ENCODE results near the gene PLEKHG7. TPM values are rescaled to one million over a fixed set of nuclear protein-coding genes. Genes with fewer than 3 reads are reported as not detected.

PLEKHG7 gene
- total and polyA plus RNA-seq, 2 experiments from 2014 or later: not detected

GRCh38 chr12:92740411-92740810 is 37.6 kb downstream of the PLEKHG7 start:
- ATAC-seq (no peak), DNase-seq (ENCODE audit: low spot score) (no peak)
- H2AFZ ChIP-seq: no peak overlapping the region
- Mint-ChIP-seq H3K27ac (no peak overlapping the region), H3K4me1 (peaks cover 15% of the 10 kb centered on the region), H3K4me3 (no peak overlapping the region), H3K27me3 (ENCODE audit: insufficient read depth, low read depth, poor library complexity) (no peaks in the 10 kb centered on the region), H3K9me3 (no peaks in the 10 kb centered on the region), H3K36me3 (ENCODE audit: low read depth) (no peaks in the 10 kb centered on the region; the same call in 2 of the 3 replicates)
- no peaks in the 10 kb centered on the region for H4K20me1 ChIP-seq (replicated peaks; ENCODE audit: insufficient read depth)
- no peaks in the 10 kb centered on the region for H3K27me3 ChIP-seq (ENCODE audit: insufficient read depth)
- no peak overlapping the region for H3K27ac ChIP-seq (ENCODE audit: low read depth)
- no peak overlapping the region for H3K4me3 ChIP-seq
- no peaks in the 10 kb centered on the region for H3F3A ChIP-seq (replicated peaks; ENCODE audit: low read depth)
- H3K79me2 ChIP-seq (replicated peaks; ENCODE audit: insufficient read depth): no peaks in the 10 kb centered on the region
- peaks cover 12% of the 10 kb centered on the region for H3K4me1 ChIP-seq (ENCODE audit: insufficient read depth)
- no peaks in the 10 kb centered on the region for H3K36me3 ChIP-seq (ENCODE audit: insufficient read depth)
- no peaks in the 10 kb centered on the region for H3K9me2 ChIP-seq (ENCODE audit: insufficient read depth)
- no peak overlapping the region for H3K4me2 ChIP-seq
- no peak for TF ChIP-seq REST (IDR thresholded peaks at IDR 0.05; ENCODE audit: unreplicated experiment)
- TF ChIP-seq ETS1 (IDR thresholded peaks at IDR 0.05): no peak
- no peak for TF ChIP-seq JUNB (IDR thresholded peaks at IDR 0.05; ENCODE audit: unreplicated experiment)
- no peak for TF ChIP-seq STAT1 (IDR thresholded peaks at IDR 0.05; ENCODE audit: unreplicated experiment)
- no peak for TF ChIP-seq EZH2phosphoT487 (IDR thresholded peaks at IDR 0.05; ENCODE audit: unreplicated experiment)
- no peak for TF ChIP-seq CREB1 (CRISPR knock-in tag; IDR thresholded peaks at IDR 0.05; ENCODE audit: low read depth)
- TF ChIP-seq ZNF114 (CRISPR knock-in tag; IDR thresholded peaks at IDR 0.05): no peak
- no peak for TF ChIP-seq ZNF331 (CRISPR knock-in tag; IDR thresholded peaks at IDR 0.05; ENCODE audit: low read depth)
- TF ChIP-seq ZNF462 (CRISPR knock-in tag; IDR thresholded peaks at IDR 0.05): no peak
- no peak for TF ChIP-seq CTCF (conservative IDR thresholded peaks at IDR 0.05; ENCODE audit: low read depth in 2 of 2)
- TF ChIP-seq NANOG (IDR thresholded peaks at IDR 0.05; ENCODE audit: borderline replicate concordance): no peak
- no peak for TF ChIP-seq EZH2 (IDR thresholded peaks at IDR 0.05; ENCODE audit: low read depth, unreplicated experiment)
